H9 (cell line): ENCODE results near the gene TANGO6. TPM values are rescaled to one million over a fixed set of nuclear protein-coding genes. Genes with fewer than 3 reads are reported as not detected.

Experiments used
- DNase-seq: peaks from one replicate; pipeline ENCODE4 v3.0.0-alpha.2; 2017
- H2AFZ ChIP-seq: one replicate; pipeline ENCODE4 v1.6.1; 2013; ENCODE audit warnings: mild to moderate bottlenecking, low read length, control low read depth, moderate library complexity
- H2AK5ac ChIP-seq: 2 replicates; pipeline ENCODE4 v1.6.1; 2013; ENCODE audit warnings: low read length, control low read depth, mixed read lengths; ENCODE audit not compliant: insufficient read length
- H2BK120ac ChIP-seq: one replicate; pipeline ENCODE4 v1.6.1; 2013; ENCODE audit warnings: low read depth, mild to moderate bottlenecking, low read length, control low read depth, inconsistent platforms; ENCODE audit not compliant: poor library complexity, severe bottlenecking
- H2BK12ac ChIP-seq: 2 replicates; pipeline ENCODE4 v1.6.1; 2013; ENCODE audit warnings: low read length, control low read depth, mixed read lengths, low read depth; ENCODE audit not compliant: insufficient read length
- H2BK15ac ChIP-seq: 2 replicates; pipeline ENCODE4 v1.6.1; 2013; ENCODE audit warnings: low read depth, low read length, control low read depth
- H2BK20ac ChIP-seq: one replicate; pipeline ENCODE4 v1.6.1; 2013; ENCODE audit warnings: low read depth, mild to moderate bottlenecking, low read length, control low read depth, inconsistent platforms; ENCODE audit not compliant: poor library complexity, severe bottlenecking
- H2BK5ac ChIP-seq: 2 replicates; pipeline ENCODE4 v1.6.1; 2013; ENCODE audit warnings: low read length, control low read depth, mixed read lengths; ENCODE audit not compliant: insufficient read length
- H3K14ac ChIP-seq: 2 replicates; pipeline ENCODE4 v1.6.1; 2013; ENCODE audit warnings: low read length, control low read depth; ENCODE audit not compliant: insufficient read depth
- H3K18ac ChIP-seq: 2 replicates; pipeline ENCODE4 v1.6.1; 2013; ENCODE audit warnings: low read depth, mild to moderate bottlenecking, mixed read lengths, low read length, control low read depth; ENCODE audit not compliant: insufficient read length
- H3K23ac ChIP-seq: 2 replicates; pipeline ENCODE4 v1.6.1; 2013; ENCODE audit warnings: low read length, control low read depth, mixed read lengths, low read depth; ENCODE audit not compliant: insufficient read length
- H3K23me2 ChIP-seq: 2 replicates; pipeline ENCODE4 v1.6.1; 2013; ENCODE audit warnings: low read depth, mild to moderate bottlenecking, mixed read lengths, low read length, control low read depth; ENCODE audit not compliant: insufficient read length, poor library complexity, severe bottlenecking
- H3K27ac ChIP-seq: 2 replicates; pipeline ENCODE4 v1.5.1; 2013; ENCODE audit warnings: low read length, control low read depth, mixed read lengths, low read depth; ENCODE audit not compliant: insufficient read length
- H3K27me3 ChIP-seq: 2 replicates; pipeline ENCODE4 v1.6.1; 2013; ENCODE audit warnings: low read length, control low read depth, inconsistent platforms; ENCODE audit not compliant: insufficient read depth
- H3K4ac ChIP-seq: 2 replicates; pipeline ENCODE4 v1.6.1; 2013; ENCODE audit warnings: low read depth, mild to moderate bottlenecking, control low read depth, inconsistent platforms, low read length, moderate library complexity
- H3K4me1 ChIP-seq: 2 replicates; pipeline ENCODE4 v1.6.1; 2013; ENCODE audit warnings: low read length, control low read depth, inconsistent platforms; ENCODE audit not compliant: insufficient read depth
- H3K4me2 ChIP-seq: 2 replicates; pipeline ENCODE4 v1.6.1; 2013; ENCODE audit warnings: low read length, control low read depth, mixed read lengths; ENCODE audit not compliant: insufficient read length, insufficient read depth
- H3K56ac ChIP-seq: 2 replicates; pipeline ENCODE4 v1.6.1; 2013; ENCODE audit warnings: low read depth, mild to moderate bottlenecking, mixed read lengths, low read length, control low read depth; ENCODE audit not compliant: insufficient read length
- H3K79me1 ChIP-seq: 2 replicates; pipeline ENCODE4 v1.6.1; 2013; ENCODE audit warnings: low read depth, mild to moderate bottlenecking, moderate library complexity, low read length, control low read depth, inconsistent platforms; ENCODE audit not compliant: insufficient read depth, poor library complexity, severe bottlenecking
- H3K79me2 ChIP-seq: 2 replicates; pipeline ENCODE4 v1.6.1; 2013; ENCODE audit warnings: low read length, control low read depth, inconsistent platforms; ENCODE audit not compliant: insufficient read depth
- H3K9ac ChIP-seq: 2 replicates; pipeline ENCODE4 v1.6.1; 2013; ENCODE audit warnings: low read length, control low read depth, mixed read lengths; ENCODE audit not compliant: insufficient read length; ENCODE audit errors: extremely low read depth
- H3K9me3 ChIP-seq: one replicate; pipeline ENCODE4 v1.6.1; 2013; ENCODE audit warnings: low read depth, low read length, inconsistent platforms; ENCODE audit not compliant: control insufficient read depth
- H3T11ph ChIP-seq: one replicate; pipeline ENCODE4 v1.6.1; 2013; ENCODE audit warnings: mild to moderate bottlenecking, low read length, control low read depth, inconsistent platforms
- H4K20me1 ChIP-seq: one replicate; pipeline ENCODE4 v1.6.1; 2013; ENCODE audit not compliant: control insufficient read depth, insufficient read length, insufficient read depth
- H4K5ac ChIP-seq: 2 replicates; pipeline ENCODE4 v1.6.1; 2013; ENCODE audit warnings: low read depth, mild to moderate bottlenecking, mixed read lengths, low read length, control low read depth; ENCODE audit not compliant: insufficient read length
- H4K8ac ChIP-seq: replicated peaks from 2 replicates; pipeline ENCODE4 v1.6.1; 2013; ENCODE audit warnings: low read length, control low read depth, mixed read lengths, low read depth; ENCODE audit not compliant: insufficient read length
- H4K91ac ChIP-seq: 2 replicates; pipeline ENCODE4 v1.6.1; 2013; ENCODE audit warnings: low read depth, mild to moderate bottlenecking, moderate library complexity, mixed read lengths, low read length, control low read depth; ENCODE audit not compliant: insufficient read length
- H3K27ac Mint-ChIP-seq, 3 experiments: 2 replicates in 2 of 3; 3 replicates in 1 of 3; pipeline ENCODE4 v1.8.0; 2020 to 2021; ENCODE audit warnings: mixed read lengths in 3 of 3, mild to moderate bottlenecking in 1 of 3, moderate library complexity in 1 of 3
- H3K27me3 Mint-ChIP-seq: 2 replicates; pipeline ENCODE4 v1.8.0; 2021; ENCODE audit warnings: low read depth, mild to moderate bottlenecking, moderate library complexity, mixed read lengths
- H3K36me3 Mint-ChIP-seq, 3 experiments: 2 replicates in 2 of 3; 3 replicates in 1 of 3; pipeline ENCODE4 v1.8.0; 2020 to 2021; ENCODE audit warnings: low read depth in 3 of 3, mixed read lengths in 3 of 3; ENCODE audit not compliant: insufficient read depth in 1 of 3
- H3K4me1 Mint-ChIP-seq, 2 experiments: 2 replicates each; pipeline ENCODE4 v1.8.0; 2020; ENCODE audit warnings: mixed read lengths in 2 of 2
- H3K4me3 Mint-ChIP-seq, 2 experiments: 2 replicates in 1 of 2; 3 replicates in 1 of 2; pipeline ENCODE4 v1.8.0; 2020 to 2021; ENCODE audit warnings: mild to moderate bottlenecking in 2 of 2, mixed read lengths in 2 of 2, moderate library complexity in 1 of 2
- H3K9me3 Mint-ChIP-seq, 2 experiments: 2 replicates in 1 of 2; 3 replicates in 1 of 2; pipeline ENCODE4 v1.8.0; 2020; ENCODE audit warnings: mild to moderate bottlenecking in 2 of 2, mixed read lengths in 2 of 2, moderate library complexity in 1 of 2
- CTCF ChIP-seq: fragments of 200-600 bp; sonication (generic); conservative IDR thresholded peaks from 3 replicates; pipeline ENCODE4 v1.8.0; 2021; ENCODE audit warnings: antibody characterized with exemption, mild to moderate bottlenecking
- WGBS: extraction: QIAGEN DNeasy Blood & Tissue Kit; methylation state at CpG from one replicate; pipeline ENCODE4 v1.1.7; 2013; ENCODE audit warnings: missing lambda C conversion rate, low lambda C conversion rate, mixed read lengths; ENCODE audit not compliant: insufficient read length; ENCODE audit errors: extremely low coverage; 5-methylcytosine and 5-hydroxymethylcytosine counted together
- total RNA-seq: library from RNA; stranded (reverse); gene quantifications from 2 replicates; pipeline ENCODE4 v1.2.1, GENCODE V29; 2021

Gene TANGO6
- total RNA-seq, 1 experiment from 2014 or later = 12.0 TPM

DNA sequence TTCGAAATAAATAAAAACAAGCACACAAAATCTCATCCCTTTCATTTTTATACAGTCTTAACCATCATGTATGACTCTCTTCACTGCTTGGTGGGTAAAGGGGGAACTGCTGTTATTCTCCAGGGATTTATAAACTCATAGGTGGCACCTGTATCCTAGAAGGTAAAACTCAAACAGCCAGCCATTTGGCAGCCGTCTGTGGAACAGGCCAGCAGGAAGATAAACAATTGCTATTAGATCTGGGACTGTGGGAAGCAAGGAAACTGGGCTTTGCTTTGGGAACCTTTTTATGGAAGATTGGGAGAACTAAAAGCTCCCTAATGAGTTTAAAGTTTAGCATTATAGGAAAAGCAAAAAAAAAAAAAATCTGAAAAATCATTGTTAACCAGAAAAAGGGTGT, 126.0 kb downstream of the TANGO6 start:
- H3K23me2 ChIP-seq = no peaks in the 10 kb centered on the region
- H2BK5ac ChIP-seq = no peak overlapping the region
- Mint-ChIP-seq H3K4me3 (no peak overlapping the region), H3K27me3 (no peaks in the 10 kb centered on the region), H3K27ac (peak overlapping the region in 1 of 3 experiments; percentile 7; a peak in 1 of 7 replicates), H3K4me1 (peaks cover 25 to 35% of the 10 kb centered on the region in 2 experiments), H3K9me3 (no peaks in the 10 kb centered on the region), H3K36me3 (no peaks in the 10 kb centered on the region; a peak in 1 of 7 replicates)
- no peak overlapping the region for H3K9ac ChIP-seq
- H3K27ac ChIP-seq = no peak overlapping the region
- no CpG with 5 or more reads among the region's 2 CpGs for WGBS
- H3K27me3 ChIP-seq = no peaks in the 10 kb centered on the region
- H3K4ac ChIP-seq = no peak overlapping the region
- H2BK12ac ChIP-seq = no peak overlapping the region
- DNase-seq = no peak
- H3T11ph ChIP-seq = no peak overlapping the region
- peaks cover 2% of the 10 kb centered on the region; the same call in 1 of the 2 replicates for H3K4me1 ChIP-seq
- H3K14ac ChIP-seq = no peak overlapping the region
- TF ChIP-seq CTCF = no peak
- no peak overlapping the region for H3K4me2 ChIP-seq
- no peaks in the 10 kb centered on the region for H4K20me1 ChIP-seq
- no peak overlapping the region for H4K5ac ChIP-seq
- no peak overlapping the region for H2AFZ ChIP-seq
- no peak overlapping the region for H2BK20ac ChIP-seq
- H3K23ac ChIP-seq = no peak overlapping the region
- H4K91ac ChIP-seq = no peak overlapping the region
- H3K79me2 ChIP-seq = no peaks in the 10 kb centered on the region; the same call in 1 of the 2 replicates
- no peak overlapping the region for H2AK5ac ChIP-seq
- no peak overlapping the region for H4K8ac ChIP-seq
- no peak overlapping the region for H3K18ac ChIP-seq
- H2BK120ac ChIP-seq = no peak overlapping the region
- no peak overlapping the region for H2BK15ac ChIP-seq
- no peak overlapping the region for H3K56ac ChIP-seq
- H3K79me1 ChIP-seq = no peaks in the 10 kb centered on the region
- no peaks in the 10 kb centered on the region for H3K9me3 ChIP-seq
